OCI-LY1 (cell line): ENCODE results near the gene PLEKHJ1.

Experiments
- EZH2 ChIP-seq: fragments of 200-600 bp; sonication (generic), shearing (Covaris generic); IDR thresholded peaks from 2 replicates; pipeline ENCODE4 v1.8.0; 2017; ENCODE audit warnings: borderline replicate concordance, mixed run types, mild to moderate bottlenecking, antibody characterized with exemption, low read length, moderate library complexity, mixed read lengths
- TF ChIP-seq, protein P1 (sequence below): fragments of 200-600 bp; sonication (generic), shearing (Covaris generic); IDR thresholded peaks from 2 replicates; pipeline ENCODE4 v1.5.1; 2017; ENCODE audit warnings: mild to moderate bottlenecking, antibody characterized with exemption, low read length, moderate library complexity, mixed read lengths

DNA sequence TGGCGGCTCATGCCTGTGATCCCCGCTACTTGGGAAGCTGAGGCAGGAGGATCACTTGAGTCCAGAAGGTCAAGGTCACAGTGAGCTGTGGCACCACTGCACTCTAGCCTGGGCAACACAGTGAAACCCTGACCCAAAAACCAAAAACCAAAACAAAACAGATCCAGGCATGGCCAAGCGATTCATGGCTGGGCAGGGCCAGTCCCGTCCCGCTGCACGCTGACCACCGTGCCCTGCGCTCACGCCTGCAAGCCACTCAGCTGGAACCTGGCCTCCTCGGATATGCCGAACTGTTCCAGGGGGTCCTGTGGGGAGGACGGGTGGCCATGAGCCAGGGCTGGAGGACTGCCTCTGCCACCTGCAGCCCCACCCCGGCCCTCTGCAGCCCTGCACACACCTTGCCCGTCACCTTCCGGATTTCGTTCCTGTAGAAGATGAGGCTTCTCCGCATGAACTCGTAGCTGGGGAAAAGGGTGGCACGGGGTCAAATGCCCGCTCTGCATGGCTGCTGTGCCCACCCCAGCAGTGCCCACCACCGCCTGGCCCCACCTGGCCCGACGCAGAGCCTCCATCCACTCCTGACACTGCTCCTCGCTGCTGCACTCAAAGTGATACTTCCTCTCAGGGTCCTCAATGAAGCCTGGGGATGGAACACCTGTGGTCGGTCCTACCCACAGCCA lies 2.4 kb downstream of the PLEKHJ1 start:
- TF ChIP-seq, protein P1, sequence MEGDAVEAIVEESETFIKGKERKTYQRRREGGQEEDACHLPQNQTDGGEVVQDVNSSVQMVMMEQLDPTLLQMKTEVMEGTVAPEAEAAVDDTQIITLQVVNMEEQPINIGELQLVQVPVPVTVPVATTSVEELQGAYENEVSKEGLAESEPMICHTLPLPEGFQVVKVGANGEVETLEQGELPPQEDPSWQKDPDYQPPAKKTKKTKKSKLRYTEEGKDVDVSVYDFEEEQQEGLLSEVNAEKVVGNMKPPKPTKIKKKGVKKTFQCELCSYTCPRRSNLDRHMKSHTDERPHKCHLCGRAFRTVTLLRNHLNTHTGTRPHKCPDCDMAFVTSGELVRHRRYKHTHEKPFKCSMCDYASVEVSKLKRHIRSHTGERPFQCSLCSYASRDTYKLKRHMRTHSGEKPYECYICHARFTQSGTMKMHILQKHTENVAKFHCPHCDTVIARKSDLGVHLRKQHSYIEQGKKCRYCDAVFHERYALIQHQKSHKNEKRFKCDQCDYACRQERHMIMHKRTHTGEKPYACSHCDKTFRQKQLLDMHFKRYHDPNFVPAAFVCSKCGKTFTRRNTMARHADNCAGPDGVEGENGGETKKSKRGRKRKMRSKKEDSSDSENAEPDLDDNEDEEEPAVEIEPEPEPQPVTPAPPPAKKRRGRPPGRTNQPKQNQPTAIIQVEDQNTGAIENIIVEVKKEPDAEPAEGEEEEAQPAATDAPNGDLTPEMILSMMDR: no peak
- no peak for TF ChIP-seq EZH2
